Epithelial cell of alveolus of lung (primary cell): Measurements from ENCODE around the gene SMAD2. TPM values are rescaled to one million over a fixed set of nuclear protein-coding genes. Genes with fewer than 3 reads are reported as not detected.

Source experiments
- total RNA-seq: library from RNA; depleted of rRNA; stranded (reverse); fragments of >200 nt; gene quantifications from 2 replicates; pipeline ENCODE4 v1.2.1, GENCODE V29; 2015

Gene SMAD2
- 51.3 and 61.5 TPM in 2 replicates for total RNA-seq

DNA sequence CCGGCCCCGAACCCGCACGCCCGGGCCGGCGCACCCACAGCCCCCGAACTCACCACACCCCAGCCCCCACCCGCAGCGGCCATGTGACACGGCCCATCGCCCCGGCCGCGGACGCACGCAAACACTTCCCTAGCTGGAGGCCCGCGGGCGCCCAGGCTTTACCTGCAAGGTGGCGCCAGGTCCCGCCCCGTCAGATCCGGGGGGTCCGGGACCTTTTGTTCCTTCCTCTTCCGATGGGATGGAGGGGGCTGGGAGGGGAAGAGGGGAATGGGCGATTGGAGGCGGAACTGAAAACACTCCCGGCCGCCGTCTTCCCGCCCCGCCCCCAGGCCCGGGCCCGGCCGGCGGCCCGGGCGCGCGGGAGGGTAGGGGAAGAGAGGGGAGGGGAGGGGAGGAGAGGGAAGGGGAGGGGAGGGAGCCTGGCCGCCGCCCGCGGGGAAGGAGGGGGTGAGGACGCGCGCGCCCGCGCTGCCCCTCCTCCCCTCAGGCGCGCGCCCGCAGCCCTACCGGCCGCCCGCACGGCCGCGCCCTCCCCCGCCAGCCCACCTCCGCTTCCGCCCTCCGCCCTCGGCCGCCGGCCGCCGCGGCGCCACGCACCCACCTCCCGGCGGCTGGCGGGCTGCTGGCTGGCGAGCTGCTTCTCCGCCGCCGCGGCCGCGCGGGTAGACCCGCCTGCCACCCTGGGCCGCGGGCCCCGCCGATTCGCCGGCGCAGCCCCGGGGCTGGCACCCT, at the start of gene SMAD2:
TSS of gene SMAD2 (minus strand) at position 461 of the 732 bp plus-strand sequence. CDS start 33,903 bp downstream, outside the sequence.

